ENCODE measurements around the gene NPAS3.

The NPAS3 gene

DNA sequence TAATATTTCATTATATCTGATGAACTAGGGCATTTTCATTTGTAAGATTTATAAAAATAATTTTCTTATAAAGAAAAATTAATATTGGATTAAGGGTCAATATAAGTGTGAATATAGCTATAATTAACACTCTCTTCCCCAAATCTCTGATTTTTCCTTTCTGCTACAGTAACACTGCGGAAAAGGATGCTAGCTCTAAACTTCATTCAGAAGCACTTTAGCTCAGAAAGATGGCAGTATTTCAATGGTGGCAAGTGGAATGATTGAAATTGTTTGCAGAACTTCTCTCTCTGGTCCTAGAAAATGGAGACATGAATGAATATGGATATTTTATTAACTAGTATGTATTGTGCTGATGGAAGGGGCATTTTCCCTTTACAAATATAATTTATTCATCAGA, 8.4 kb downstream of the NPAS3 start:
- Histone ChIP-seq H2AFZ (ENCODE audit: low read length) (no peak overlapping the region), H3F3A (ENCODE audit: low read depth) (no peaks in the 10 kb centered on the region), H3K79me2 (ENCODE audit: insufficient read depth, low read length) (no peaks in the 10 kb centered on the region), H3K9ac (ENCODE audit: low read depth, low read length, poor library complexity, severe bottlenecking) (no peak overlapping the region), H3K4me3 (ENCODE audit: low read length, poor library complexity, severe bottlenecking) (no peak overlapping the region), H3K27me3 (ENCODE audit: insufficient read depth, low read length, poor library complexity, severe bottlenecking) (peaks cover 4% of the 10 kb centered on the region), H4K20me1 (ENCODE audit: insufficient read depth, low read length, poor library complexity, severe bottlenecking) (no peaks in the 10 kb centered on the region), H3K9me3 (ENCODE audit: insufficient read depth, low read depth, low read length) (no peaks in the 10 kb centered on the region), H3K4me1 (ENCODE audit: insufficient read depth, low read length, poor library complexity, severe bottlenecking) (no peaks in the 10 kb centered on the region), H3K9me2 (replicated peaks; ENCODE audit: low read depth, low read length) (no peaks in the 10 kb centered on the region), H3K4me2 (ENCODE audit: low read depth, low read length, poor library complexity, severe bottlenecking) (no peak overlapping the region), H3K36me3 (ENCODE audit: insufficient read depth, low read length) (no peaks in the 10 kb centered on the region)
- TF ChIP-seq, protein P1, sequence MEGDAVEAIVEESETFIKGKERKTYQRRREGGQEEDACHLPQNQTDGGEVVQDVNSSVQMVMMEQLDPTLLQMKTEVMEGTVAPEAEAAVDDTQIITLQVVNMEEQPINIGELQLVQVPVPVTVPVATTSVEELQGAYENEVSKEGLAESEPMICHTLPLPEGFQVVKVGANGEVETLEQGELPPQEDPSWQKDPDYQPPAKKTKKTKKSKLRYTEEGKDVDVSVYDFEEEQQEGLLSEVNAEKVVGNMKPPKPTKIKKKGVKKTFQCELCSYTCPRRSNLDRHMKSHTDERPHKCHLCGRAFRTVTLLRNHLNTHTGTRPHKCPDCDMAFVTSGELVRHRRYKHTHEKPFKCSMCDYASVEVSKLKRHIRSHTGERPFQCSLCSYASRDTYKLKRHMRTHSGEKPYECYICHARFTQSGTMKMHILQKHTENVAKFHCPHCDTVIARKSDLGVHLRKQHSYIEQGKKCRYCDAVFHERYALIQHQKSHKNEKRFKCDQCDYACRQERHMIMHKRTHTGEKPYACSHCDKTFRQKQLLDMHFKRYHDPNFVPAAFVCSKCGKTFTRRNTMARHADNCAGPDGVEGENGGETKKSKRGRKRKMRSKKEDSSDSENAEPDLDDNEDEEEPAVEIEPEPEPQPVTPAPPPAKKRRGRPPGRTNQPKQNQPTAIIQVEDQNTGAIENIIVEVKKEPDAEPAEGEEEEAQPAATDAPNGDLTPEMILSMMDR (conservative IDR thresholded peaks at IDR 0.05; ENCODE audit: low read length) = no peak
- no peak for TF ChIP-seq EZH2phosphoT487 (IDR thresholded peaks at IDR 0.05; ENCODE audit: borderline replicate concordance)

DNA sequence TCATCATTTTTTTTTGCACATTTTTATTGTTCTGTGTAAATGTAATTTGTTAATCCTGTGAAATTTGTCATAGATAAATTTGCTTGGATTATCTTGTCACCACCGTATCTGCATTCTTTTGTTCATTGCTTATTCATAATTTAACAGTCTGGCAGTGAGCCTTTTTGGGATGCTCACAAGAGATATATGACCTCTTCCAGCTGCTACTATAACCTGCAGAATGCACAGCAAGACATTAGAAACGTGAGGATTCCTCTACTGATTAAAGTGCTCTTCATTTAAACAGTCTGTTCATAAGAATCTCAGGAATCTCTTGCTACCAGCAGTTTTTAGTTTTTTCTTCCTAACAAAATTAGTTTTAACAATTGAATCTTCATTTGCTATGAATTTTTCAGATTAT, 9.1 kb downstream of the NPAS3 start:
- no peaks in the 10 kb centered on the region for H3K36me3 ChIP-seq (ENCODE audit: insufficient read depth, low read length)
- H3K4me1 ChIP-seq (ENCODE audit: insufficient read depth, low read length, poor library complexity, severe bottlenecking) = no peaks in the 10 kb centered on the region
- H3F3A ChIP-seq (ENCODE audit: low read depth) = no peaks in the 10 kb centered on the region
- no peak overlapping the region for H3K4me2 ChIP-seq (ENCODE audit: low read depth, low read length, poor library complexity, severe bottlenecking)
- H3K27me3 ChIP-seq (ENCODE audit: insufficient read depth, low read length, poor library complexity, severe bottlenecking) = peaks cover 4% of the 10 kb centered on the region
- no peaks in the 10 kb centered on the region for H3K9me3 ChIP-seq (ENCODE audit: insufficient read depth, low read depth, low read length)
- H3K9ac ChIP-seq (ENCODE audit: low read depth, low read length, poor library complexity, severe bottlenecking) = no peak overlapping the region
- H4K20me1 ChIP-seq (ENCODE audit: insufficient read depth, low read length, poor library complexity, severe bottlenecking) = no peaks in the 10 kb centered on the region
- H3K9me2 ChIP-seq (replicated peaks; ENCODE audit: low read depth, low read length) = no peaks in the 10 kb centered on the region
- H3K4me3 ChIP-seq (ENCODE audit: low read length, poor library complexity, severe bottlenecking) = no peak overlapping the region
- no peak overlapping the region for H2AFZ ChIP-seq (ENCODE audit: low read length)
- no peak for TF ChIP-seq EZH2phosphoT487 (IDR thresholded peaks at IDR 0.05; ENCODE audit: borderline replicate concordance)
- TF ChIP-seq, protein P1 (conservative IDR thresholded peaks at IDR 0.05; ENCODE audit: low read length) = no peak
- no peaks in the 10 kb centered on the region for H3K79me2 ChIP-seq (ENCODE audit: insufficient read depth, low read length)

DNA sequence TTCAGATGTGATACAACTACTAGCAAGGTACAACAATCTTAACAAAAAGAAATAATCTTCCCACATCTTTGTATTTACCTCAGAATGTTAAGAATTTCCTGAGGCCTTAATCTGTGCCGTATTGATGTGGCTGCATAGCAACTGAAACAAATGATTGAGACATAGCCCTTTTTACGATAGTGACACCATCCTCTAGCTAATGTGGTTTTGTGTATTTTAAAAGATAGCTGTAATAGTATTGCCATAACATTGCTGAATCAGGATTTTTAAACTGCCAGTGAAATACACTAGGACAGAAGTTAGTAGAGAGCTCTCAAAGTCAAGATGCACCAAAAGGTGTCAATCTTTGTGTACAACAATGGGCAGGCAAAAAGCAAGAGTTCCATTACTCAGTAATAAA, 11.9 kb downstream of the NPAS3 start:
- no peak overlapping the region for H3K9ac ChIP-seq (ENCODE audit: low read depth, low read length, poor library complexity, severe bottlenecking)
- H3K79me2 ChIP-seq (ENCODE audit: insufficient read depth, low read length) = no peaks in the 10 kb centered on the region
- no peaks in the 10 kb centered on the region for H3K36me3 ChIP-seq (ENCODE audit: insufficient read depth, low read length)
- H3K9me2 ChIP-seq (replicated peaks; ENCODE audit: low read depth, low read length) = no peaks in the 10 kb centered on the region
- no peak overlapping the region for H3K4me2 ChIP-seq (ENCODE audit: low read depth, low read length, poor library complexity, severe bottlenecking)
- no peaks in the 10 kb centered on the region for H3F3A ChIP-seq (ENCODE audit: low read depth)
- H3K9me3 ChIP-seq (ENCODE audit: insufficient read depth, low read depth, low read length) = no peaks in the 10 kb centered on the region
- H3K27me3 ChIP-seq (ENCODE audit: insufficient read depth, low read length, poor library complexity, severe bottlenecking) = peaks cover 4% of the 10 kb centered on the region
- H3K4me3 ChIP-seq (ENCODE audit: low read length, poor library complexity, severe bottlenecking) = no peak overlapping the region
- no peaks in the 10 kb centered on the region for H3K4me1 ChIP-seq (ENCODE audit: insufficient read depth, low read length, poor library complexity, severe bottlenecking)
- no peak for TF ChIP-seq EZH2phosphoT487 (IDR thresholded peaks at IDR 0.05; ENCODE audit: borderline replicate concordance)
- TF ChIP-seq, protein P1 (conservative IDR thresholded peaks at IDR 0.05; ENCODE audit: low read length) = no peak
- no peaks in the 10 kb centered on the region for H4K20me1 ChIP-seq (ENCODE audit: insufficient read depth, low read length, poor library complexity, severe bottlenecking)
- H2AFZ ChIP-seq (ENCODE audit: low read length) = no peak overlapping the region

All from Loucy (cell line).